Calu3 (cell line): Measurements from ENCODE around the gene IQCC. TPM values are rescaled to one million over a fixed set of nuclear protein-coding genes. Genes with fewer than 3 reads are reported as not detected.
A peak's percentile ranks its signal among the peaks of the same experiment; 100 is the strongest.

Experiments
- BruUV-seq: library from RNA; stranded (reverse); fragments of 400-500 nt; replicated peaks from 2 replicates; lab custom pipeline; 2021; lab: Mats Ljungman, UMichigan
- CTCF ChIA-PET: fragments of 300-600 bp; sonication (Branson Sonifier 250); formaldehyde crosslinking; loops from one replicate; lab custom pipeline; 2022; ENCODE audit warnings: antibody characterized with exemption; lab: Charles Lee
- DNase-seq: peaks from one replicate; pipeline ENCODE4 v3.0.0; 2022
- H3K27ac Mint-ChIP-seq: one replicate; pipeline ENCODE4 v1.8.0; 2022; ENCODE audit warnings: mixed read lengths; ENCODE audit not compliant: unreplicated experiment
- H3K27me3 Mint-ChIP-seq: one replicate; pipeline ENCODE4 v1.8.0; 2022; ENCODE audit warnings: mixed read lengths; ENCODE audit not compliant: unreplicated experiment
- H3K36me3 Mint-ChIP-seq: one replicate; pipeline ENCODE4 v1.8.0; 2022; ENCODE audit warnings: mild to moderate bottlenecking, moderate library complexity, mixed read lengths; ENCODE audit not compliant: insufficient read depth, unreplicated experiment
- H3K4me1 Mint-ChIP-seq: one replicate; pipeline ENCODE4 v1.8.0; 2022; ENCODE audit warnings: mild to moderate bottlenecking, low read depth, mixed read lengths; ENCODE audit not compliant: unreplicated experiment
- H3K4me3 Mint-ChIP-seq: one replicate; pipeline ENCODE4 v1.8.0; 2022; ENCODE audit warnings: mild to moderate bottlenecking, low read depth, moderate library complexity, mixed read lengths; ENCODE audit not compliant: unreplicated experiment
- H3K9me3 Mint-ChIP-seq: one replicate; pipeline ENCODE4 v1.8.0; 2022; ENCODE audit warnings: low read depth, mixed read lengths; ENCODE audit not compliant: unreplicated experiment
- intact Hi-C: fragments of 100-400 bp; cut with micrococcal nuclease; formaldehyde crosslinking; loops from one replicate; pipeline ENCODE4 v1.10.0; 2022; ENCODE audit not compliant: unreplicated experiment
- total RNA-seq: library from RNA; stranded (reverse); gene quantifications from 2 replicates; pipeline ENCODE4 v1.2.3, GENCODE V29; 2022
- TF ChIP-seq, protein P1 (sequence below): fragments of 200-600 bp; IDR thresholded peaks from one replicate; pipeline ENCODE4 v1.8.0; 2022; ENCODE audit warnings: antibody characterized with exemption; ENCODE audit not compliant: unreplicated experiment

Gene IQCC
- total RNA-seq, 1 experiment from 2014 or later: 7.6 TPM

- TF ChIP-seq, protein P1, sequence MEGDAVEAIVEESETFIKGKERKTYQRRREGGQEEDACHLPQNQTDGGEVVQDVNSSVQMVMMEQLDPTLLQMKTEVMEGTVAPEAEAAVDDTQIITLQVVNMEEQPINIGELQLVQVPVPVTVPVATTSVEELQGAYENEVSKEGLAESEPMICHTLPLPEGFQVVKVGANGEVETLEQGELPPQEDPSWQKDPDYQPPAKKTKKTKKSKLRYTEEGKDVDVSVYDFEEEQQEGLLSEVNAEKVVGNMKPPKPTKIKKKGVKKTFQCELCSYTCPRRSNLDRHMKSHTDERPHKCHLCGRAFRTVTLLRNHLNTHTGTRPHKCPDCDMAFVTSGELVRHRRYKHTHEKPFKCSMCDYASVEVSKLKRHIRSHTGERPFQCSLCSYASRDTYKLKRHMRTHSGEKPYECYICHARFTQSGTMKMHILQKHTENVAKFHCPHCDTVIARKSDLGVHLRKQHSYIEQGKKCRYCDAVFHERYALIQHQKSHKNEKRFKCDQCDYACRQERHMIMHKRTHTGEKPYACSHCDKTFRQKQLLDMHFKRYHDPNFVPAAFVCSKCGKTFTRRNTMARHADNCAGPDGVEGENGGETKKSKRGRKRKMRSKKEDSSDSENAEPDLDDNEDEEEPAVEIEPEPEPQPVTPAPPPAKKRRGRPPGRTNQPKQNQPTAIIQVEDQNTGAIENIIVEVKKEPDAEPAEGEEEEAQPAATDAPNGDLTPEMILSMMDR: no peak
- Mint-ChIP-seq H3K27ac (no peak overlapping the region), H3K9me3 (no peaks in the 10 kb centered on the region), H3K27me3 (no peaks in the 10 kb centered on the region), H3K4me1 (peaks cover 7% of the 10 kb centered on the region), H3K4me3 (no peak overlapping the region), H3K36me3 (peaks cover 50% of the 10 kb centered on the region)
- CTCF ChIA-PET: no interaction called here
- no peak for DNase-seq
- BruUV-seq: no TSS peak
- intact Hi-C loops: no loop called here
These were observed 34.5 kb upstream of the IQCC start for GRCh38 chr1:32170991-32171390.

DNA sequence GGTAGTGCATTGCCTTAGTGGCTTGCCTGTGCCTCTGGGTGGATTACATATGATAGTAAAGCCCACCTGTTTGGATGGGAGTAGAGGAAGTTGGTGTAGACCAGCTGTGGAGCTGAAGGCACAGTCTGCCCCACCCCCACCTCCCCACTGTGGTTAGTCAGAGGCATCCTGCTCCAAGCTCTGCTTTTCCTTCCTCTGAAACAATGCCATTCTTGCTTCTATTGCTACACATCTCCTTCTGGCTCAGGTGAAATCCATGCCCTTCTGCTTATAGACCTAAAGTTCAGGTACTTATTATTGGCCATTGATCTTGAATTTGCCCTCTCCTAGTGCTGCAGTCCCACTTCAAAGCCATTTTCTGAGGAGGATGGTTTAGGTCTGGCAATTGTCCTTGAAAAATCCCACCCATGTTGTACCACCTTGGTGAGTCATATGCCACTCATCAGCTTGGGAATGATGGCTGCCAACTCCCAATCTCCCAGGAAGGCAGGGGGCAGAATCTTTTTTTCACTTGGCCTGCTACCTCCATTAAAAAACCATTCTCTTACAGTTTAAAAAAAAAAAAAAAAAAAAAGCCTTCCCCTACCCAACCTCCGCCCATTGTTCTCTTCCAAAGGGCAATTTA is 32.7 kb upstream of the IQCC start:
- no TSS peak for BruUV-seq
- TF ChIP-seq, protein P1: no peak
- Mint-ChIP-seq H3K27me3 (no peaks in the 10 kb centered on the region), H3K9me3 (no peaks in the 10 kb centered on the region), H3K27ac (no peak overlapping the region), H3K4me1 (peaks cover 7% of the 10 kb centered on the region), H3K36me3 (peaks cover 49% of the 10 kb centered on the region), H3K4me3 (no peak overlapping the region)
- CTCF ChIA-PET: interaction anchor here (0.6 kb wide), 2 partner anchors 14 to 272 kb away, joined by 4 read pairs; no protein-coding TSS in a partner anchor
- intact Hi-C loops: no loop called here
- no peak for DNase-seq

DNA sequence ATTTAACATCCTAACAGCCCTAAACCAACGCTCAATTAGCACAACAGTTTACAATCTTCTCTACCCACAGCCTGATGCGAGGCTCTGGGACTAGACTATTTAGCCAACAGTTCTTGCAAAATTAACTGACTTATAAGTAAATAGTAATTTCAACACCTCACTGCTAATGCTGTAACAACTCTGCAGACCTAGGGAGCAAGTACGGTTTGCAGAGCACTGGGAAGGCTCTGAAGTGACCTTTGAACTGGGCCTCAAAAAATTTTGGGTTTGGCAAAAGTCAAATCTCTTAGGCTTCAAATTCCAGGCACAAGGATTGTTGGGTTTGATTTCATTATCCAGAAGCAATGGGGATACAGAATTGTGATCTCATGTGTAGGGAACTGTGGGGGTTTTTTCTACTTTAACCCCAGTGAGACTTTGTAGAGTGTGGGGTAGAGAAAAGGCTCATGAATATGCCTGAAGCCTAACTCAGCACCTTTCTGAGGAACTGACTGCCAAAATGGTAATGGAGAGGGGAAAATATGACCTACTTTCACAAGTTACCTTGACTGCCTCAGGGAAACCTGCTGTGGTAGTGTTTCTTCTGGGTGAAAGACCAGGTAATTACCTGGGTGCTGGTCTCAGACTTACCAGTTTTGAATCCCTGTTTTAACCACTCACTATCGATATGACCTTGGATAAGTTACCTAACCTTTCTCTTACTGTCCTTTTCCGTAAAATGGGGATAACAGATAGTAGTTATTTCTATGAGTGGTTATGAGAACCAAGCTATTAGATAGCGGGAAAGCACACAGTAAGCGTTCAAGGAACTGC is 26.9 kb upstream of the IQCC start:
- Mint-ChIP-seq H3K27me3 (no peaks in the 10 kb centered on the region), H3K27ac (peak overlapping the region; percentile 96), H3K9me3 (no peaks in the 10 kb centered on the region), H3K4me3 (peak overlapping the region; percentile 95), H3K36me3 (peaks cover 50% of the 10 kb centered on the region), H3K4me1 (peaks cover 19% of the 10 kb centered on the region)
- DNase-seq: no peak
- intact Hi-C loops: no loop called here
- BruUV-seq: no TSS peak
- TF ChIP-seq, protein P1: no peak
- CTCF ChIA-PET: interaction anchor here (0.6 kb wide), 1 partner anchor 165 kb away, joined by 3 read pairs; the partner anchor contains the start of gene KHDRBS1

GRCh38 chr1:32179193-32179442 is 26.4 kb upstream of the IQCC start:
- no TSS peak for BruUV-seq
- peak overlapping the region; percentile 95 for H3K4me3 Mint-ChIP-seq
- CTCF ChIA-PET: interaction anchor here (0.6 kb wide), 1 partner anchor 166 kb away, joined by 3 read pairs; the partner anchor contains the start of gene KHDRBS1
- intact Hi-C loops: no loop called here
- H3K9me3 Mint-ChIP-seq: no peaks in the 10 kb centered on the region
- H3K36me3 Mint-ChIP-seq: peaks cover 56% of the 10 kb centered on the region
- DNase-seq: no peak
- H3K27me3 Mint-ChIP-seq: no peaks in the 10 kb centered on the region
- TF ChIP-seq, protein P1: no peak
- peak overlapping the region; percentile 96 for H3K27ac Mint-ChIP-seq
- H3K4me1 Mint-ChIP-seq: peaks cover 19% of the 10 kb centered on the region
